Cortex of kidney (tissue), 1 donor: ENCODE data around the gene PLD6.
"Not testable (repeated sequence)": the region's sequence is repeated elsewhere in the genome, so short reads cannot be mapped to it uniquely, and the experiment has no call there.

Experiments
- DNase-seq: peaks from one replicate; lab custom pipeline; 2025; lab: John Stamatoyannopoulos, UW

PLD6 gene

GRCh38 chr17:17201271-17201670, 4.9 kb downstream of the PLD6 start:
- no peak for DNase-seq

GRCh38 chr17:17200831-17201230, 5.3 kb downstream of the PLD6 start:
- no peak for DNase-seq

GRCh38 chr17:17200311-17200710, 5.8 kb downstream of the PLD6 start:
- DNase-seq: no peak

DNA sequence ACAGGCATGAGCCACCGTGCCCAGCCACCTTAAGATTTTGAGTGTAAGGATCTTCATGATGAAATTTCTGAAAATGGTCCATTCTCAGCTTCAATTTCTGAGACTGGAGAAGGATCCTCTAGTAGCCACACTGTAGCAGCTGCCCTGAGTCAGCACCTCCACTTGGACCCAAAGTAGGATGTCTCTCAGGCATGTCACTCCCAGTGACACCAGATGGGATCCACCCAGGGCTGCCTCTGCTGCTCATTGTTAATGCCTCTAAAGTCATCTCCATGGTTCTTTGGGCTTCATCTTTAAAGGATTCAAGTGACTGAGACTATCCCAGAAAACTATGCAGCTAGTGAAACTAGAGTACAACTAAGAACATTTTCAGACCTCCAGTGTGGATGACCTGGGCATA, 7.9 kb downstream of the PLD6 start:
- DNase-seq: no peak

DNA sequence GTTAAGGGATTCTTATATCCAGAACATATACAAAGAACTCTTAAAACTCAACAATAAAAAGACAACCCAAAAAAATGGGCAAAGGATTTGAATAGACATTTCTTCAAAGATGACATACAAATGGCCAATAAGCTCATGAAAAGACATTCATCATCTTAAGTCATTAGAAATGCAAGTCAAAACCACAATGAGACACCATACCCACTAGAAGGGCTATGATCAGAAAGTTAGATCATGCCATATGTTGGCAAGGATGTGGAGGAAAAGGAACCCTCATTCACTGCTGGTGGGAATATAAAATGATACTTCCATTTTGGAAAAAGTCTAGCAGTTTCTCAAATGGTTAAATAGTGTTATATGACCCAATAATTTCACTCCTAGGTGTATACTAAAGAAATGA, 9.4 kb downstream of the PLD6 start:
- DNase-seq: no peak

DNA sequence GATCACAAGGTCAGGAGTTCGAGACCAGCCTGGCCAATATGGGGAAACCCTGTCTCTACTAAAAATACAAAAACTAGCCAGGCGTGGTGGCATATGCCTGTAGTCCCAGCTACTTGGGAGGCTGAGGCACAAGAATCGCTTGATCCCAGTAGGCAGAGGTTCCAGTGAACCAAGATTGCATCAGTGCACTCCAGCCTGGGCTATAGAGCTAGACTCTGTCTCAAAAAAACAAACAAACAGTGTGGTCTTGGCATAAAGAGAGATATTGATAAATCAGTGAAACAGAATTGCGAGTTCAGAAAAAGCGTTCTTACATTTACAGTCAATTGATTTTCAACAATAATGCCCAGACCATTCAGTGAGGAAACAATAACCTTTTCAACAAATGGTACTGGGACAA, 10.7 kb downstream of the PLD6 start:
- DNase-seq: not testable (repeated sequence)

DNA sequence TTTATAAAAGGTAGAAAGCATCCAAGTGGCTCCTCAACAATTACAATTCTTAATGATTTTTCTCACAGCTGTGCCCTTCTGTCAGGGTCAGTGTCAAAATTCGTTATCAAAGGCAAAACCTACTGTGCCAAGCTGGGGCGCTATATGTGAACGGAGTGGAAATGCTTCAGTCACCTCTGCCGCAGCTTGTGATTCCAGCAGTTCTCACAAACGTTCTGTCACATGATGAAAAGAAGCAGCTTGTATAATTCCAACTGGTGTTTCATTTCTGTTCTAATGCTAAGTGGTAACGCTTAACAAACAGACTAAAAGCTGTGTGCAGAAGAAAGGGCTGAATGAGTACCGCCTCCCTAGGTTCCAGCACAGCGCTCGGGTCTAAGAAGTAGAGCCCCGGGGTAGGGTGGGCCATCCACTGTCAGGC, 14.2 kb downstream of the PLD6 start:
- DNase-seq: no peak

DNA sequence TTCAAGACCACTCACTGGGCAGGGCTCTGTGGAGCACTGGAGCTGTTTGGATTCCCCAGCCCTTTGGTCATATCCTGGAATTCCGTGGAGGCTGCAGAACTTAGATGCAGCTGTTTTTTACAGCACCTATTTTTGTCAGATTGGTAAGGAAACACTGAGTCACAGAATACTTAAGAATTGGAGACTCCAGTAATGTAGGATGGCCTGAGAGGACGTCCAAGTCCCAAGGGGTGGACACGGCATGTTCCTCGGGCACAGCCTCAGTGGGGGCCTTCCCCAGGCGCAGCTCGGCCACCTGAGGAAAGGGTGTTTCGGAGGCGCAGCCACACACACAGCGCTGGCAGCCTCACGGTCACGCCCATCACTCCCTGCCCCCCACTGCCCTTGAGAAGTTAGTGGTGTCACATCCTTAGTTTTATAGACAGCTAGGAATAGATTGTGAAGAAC, 14.8 kb downstream of the PLD6 start:
- no peak for DNase-seq

GRCh38 chr17:17190188-17190587, 15.9 kb downstream of the PLD6 start:
- DNase-seq: no peak

DNA sequence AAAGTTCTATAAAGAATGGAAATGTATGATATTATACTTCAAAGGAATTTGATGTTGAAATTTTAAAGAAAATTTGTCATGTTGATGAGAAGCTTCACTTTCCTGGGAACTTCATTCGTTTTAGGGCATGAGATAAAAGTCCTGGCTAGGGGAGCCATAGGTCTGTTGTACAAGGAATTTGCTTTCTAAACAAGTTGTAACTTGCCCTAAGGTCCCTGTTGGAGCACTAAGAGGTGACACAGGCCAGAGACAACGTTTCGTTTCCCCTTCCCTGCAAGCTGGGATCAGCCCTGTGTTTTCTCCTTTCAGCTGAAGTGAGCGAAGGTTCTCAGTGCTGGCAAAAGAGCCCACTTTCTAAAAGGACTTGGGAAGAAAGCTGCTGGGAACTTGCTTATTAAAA, 16.6 kb downstream of the PLD6 start:
- DNase-seq: no peak

GRCh38 chr17:17188586-17188985, 17.5 kb downstream of the PLD6 start:
- no peak for DNase-seq

GRCh38 chr17:17186551-17187505, 19.3 kb downstream of the PLD6 start:
- no peak for DNase-seq

- no peak for DNase-seq
These were observed 20.1 kb downstream of the PLD6 start for GRCh38 chr17:17186051-17186450.

- not testable (repeated sequence) for DNase-seq
These were observed 21.0 kb downstream of the PLD6 start for GRCh38 chr17:17184985-17185757.

GRCh38 chr17:17183744-17184143, 22.4 kb downstream of the PLD6 start:
- DNase-seq: no peak

GRCh38 chr17:17182598-17183136, 23.5 kb downstream of the PLD6 start:
- DNase-seq: no peak

- no peak for DNase-seq
These were observed 24.2 kb downstream of the PLD6 start for GRCh38 chr17:17181666-17182597.

- DNase-seq: no peak
These were observed 25.2 kb downstream of the PLD6 start for GRCh38 chr17:17180741-17181525.

GRCh38 chr17:17180141-17180603, 26.0 kb downstream of the PLD6 start:
- no peak for DNase-seq

DNA sequence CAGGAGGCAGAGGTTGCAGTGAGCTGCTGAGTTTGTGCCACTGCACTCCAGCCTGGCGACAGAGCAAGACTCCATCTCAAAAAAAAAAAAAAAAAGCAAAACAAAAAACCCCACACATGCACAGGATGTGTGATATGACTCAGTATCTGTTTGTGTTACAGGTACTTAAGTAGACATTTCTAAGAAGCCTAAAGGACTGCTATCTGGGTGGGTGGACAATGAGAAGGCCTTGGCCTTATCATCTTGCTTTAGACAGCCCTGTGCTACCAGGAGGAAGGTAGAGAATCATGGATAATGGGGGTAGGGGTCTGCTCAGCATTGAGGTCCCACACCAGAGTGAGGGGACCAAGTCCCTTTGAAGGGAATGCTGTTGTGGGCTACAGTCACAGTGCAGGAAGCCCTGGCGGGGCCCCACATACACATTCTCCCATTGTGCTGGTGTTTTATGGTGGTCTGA, 26.7 kb downstream of the PLD6 start:
- DNase-seq: no peak

DNA sequence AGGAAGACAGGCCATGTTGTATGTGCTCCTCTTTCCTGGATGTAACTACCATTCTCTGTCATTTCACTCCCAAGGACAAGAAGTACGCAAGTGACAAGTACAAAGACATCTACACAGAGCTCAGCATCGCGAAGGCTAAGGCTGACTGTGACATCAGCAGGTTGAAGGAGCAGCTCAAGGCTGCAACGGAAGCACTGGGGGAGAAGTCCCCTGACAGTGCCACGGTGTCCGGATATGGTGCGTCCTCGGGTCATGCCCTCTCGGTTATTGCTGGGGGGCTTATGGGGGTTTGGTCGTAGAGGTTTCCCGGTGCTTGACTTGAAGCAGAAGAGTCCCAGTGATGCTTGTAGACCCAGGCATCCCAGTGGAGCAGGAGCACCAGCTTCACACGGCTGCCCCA, 29.0 kb downstream of the PLD6 start:
- DNase-seq: no peak
